ENCODE data around the gene CFLAR.
A peak's percentile ranks its signal among the peaks of the same experiment; 100 is the strongest.

The CFLAR gene

GRCh38 chr2:201072201-201072530, 43.8 kb upstream of the CFLAR start:
- Histone ChIP-seq H3K9me3 (replicated peaks; ENCODE audit: insufficient read depth, low read length) (no peaks in the 10 kb centered on the region), H3K4me2 (ENCODE audit: low read depth, low read length) (peak overlapping the region; percentile 89), H3K79me2 (ENCODE audit: low read length) (peaks cover 90% of the 10 kb centered on the region), H3K36me3 (replicated peaks; ENCODE audit: insufficient read depth, low read length) (no peaks in the 10 kb centered on the region), H3K27me3 (replicated peaks; ENCODE audit: insufficient read depth, low read length) (no peaks in the 10 kb centered on the region), H2AFZ (ENCODE audit: low read length) (peak overlapping the region; percentile 75), H3K9ac (ENCODE audit: low read length) (peak overlapping the region; percentile 80), H4K20me1 (ENCODE audit: insufficient read depth, low read length) (0 out of 2 replicates have a peak, but pooled peaks cover 3% of the 10 kb centered on the region), H3K4me3 (ENCODE audit: low read length) (peak overlapping the region; percentile 95), H3K4me1 (ENCODE audit: low read length) (peaks cover 19% of the 10 kb centered on the region), H3K9me2 (replicated peaks; ENCODE audit: insufficient read depth, low read length) (no peaks in the 10 kb centered on the region), H3F3A (ENCODE audit: insufficient read depth, low read length) (peaks cover 3% of the 10 kb centered on the region; the same call in 1 of the 2 replicates), H3K27ac (ENCODE audit: low read length) (peak overlapping the region; percentile 52; the same call in 1 of the 2 replicates)
- no peak for DNase-seq
- TF ChIP-seq EZH2 (optimal IDR thresholded peaks at IDR 0.05; ENCODE audit: low read depth, low read length) = no peak
- no peak for TF ChIP-seq CTCF (IDR thresholded peaks at IDR 0.05; ENCODE audit: low read length)
- TF ChIP-seq EZH2phosphoT487 (IDR thresholded peaks at IDR 0.05; ENCODE audit: low read length) = no peak

GRCh38 chr2:201073071-201073470, 42.9 kb upstream of the CFLAR start:
- Histone ChIP-seq H3K9me3 (replicated peaks; ENCODE audit: insufficient read depth, low read length) (no peaks in the 10 kb centered on the region), H3K4me3 (ENCODE audit: low read length) (no peak overlapping the region), H3K4me2 (ENCODE audit: low read depth, low read length) (peak overlapping the region; percentile 89; the same call in 1 of the 2 replicates), H3K27ac (ENCODE audit: low read length) (no peak overlapping the region), H3K79me2 (ENCODE audit: low read length) (peaks cover 88% of the 10 kb centered on the region), H3K9ac (ENCODE audit: low read length) (no peak overlapping the region), H3K27me3 (replicated peaks; ENCODE audit: insufficient read depth, low read length) (no peaks in the 10 kb centered on the region), H3K4me1 (ENCODE audit: low read length) (peaks cover 14% of the 10 kb centered on the region), H2AFZ (ENCODE audit: low read length) (no peak overlapping the region), H4K20me1 (ENCODE audit: insufficient read depth, low read length) (0 out of 2 replicates have a peak, but pooled peaks cover 3% of the 10 kb centered on the region), H3F3A (ENCODE audit: insufficient read depth, low read length) (peaks cover 6% of the 10 kb centered on the region; the same call in 1 of the 2 replicates), H3K9me2 (replicated peaks; ENCODE audit: insufficient read depth, low read length) (no peaks in the 10 kb centered on the region), H3K36me3 (replicated peaks; ENCODE audit: insufficient read depth, low read length) (no peaks in the 10 kb centered on the region)
- no peak for DNase-seq
- TF ChIP-seq EZH2 (optimal IDR thresholded peaks at IDR 0.05; ENCODE audit: low read depth, low read length) = no peak
- TF ChIP-seq CTCF (IDR thresholded peaks at IDR 0.05; ENCODE audit: low read length) = no peak
- no peak for TF ChIP-seq EZH2phosphoT487 (IDR thresholded peaks at IDR 0.05; ENCODE audit: low read length)

- Histone ChIP-seq H4K20me1 (ENCODE audit: insufficient read depth, low read length) (no peaks in the 10 kb centered on the region), H3K27me3 (replicated peaks; ENCODE audit: insufficient read depth, low read length) (no peaks in the 10 kb centered on the region), H3K9ac (ENCODE audit: low read length) (no peak overlapping the region), H3K27ac (ENCODE audit: low read length) (no peak overlapping the region), H3F3A (ENCODE audit: insufficient read depth, low read length) (peaks cover 6% of the 10 kb centered on the region; the same call in 1 of the 2 replicates), H3K79me2 (ENCODE audit: low read length) (peaks cover 78% of the 10 kb centered on the region), H2AFZ (ENCODE audit: low read length) (no peak overlapping the region), H3K36me3 (replicated peaks; ENCODE audit: insufficient read depth, low read length) (no peaks in the 10 kb centered on the region; the same call in 1 of the 2 replicates), H3K9me3 (replicated peaks; ENCODE audit: insufficient read depth, low read length) (no peaks in the 10 kb centered on the region), H3K4me1 (ENCODE audit: low read length) (peaks cover 10% of the 10 kb centered on the region), H3K9me2 (replicated peaks; ENCODE audit: insufficient read depth, low read length) (no peaks in the 10 kb centered on the region), H3K4me2 (ENCODE audit: low read depth, low read length) (no peak overlapping the region), H3K4me3 (ENCODE audit: low read length) (no peak overlapping the region)
- TF ChIP-seq EZH2 (optimal IDR thresholded peaks at IDR 0.05; ENCODE audit: low read depth, low read length) = no peak
- TF ChIP-seq EZH2phosphoT487 (IDR thresholded peaks at IDR 0.05; ENCODE audit: low read length) = no peak
- no peak for TF ChIP-seq CTCF (IDR thresholded peaks at IDR 0.05; ENCODE audit: low read length)
- no peak for DNase-seq
Measured at GRCh38 chr2:201074996-201075395, 41.0 kb upstream of the CFLAR start.
